Measurements from ENCODE around the gene ZDHHC15. TPM values are rescaled to one million over a fixed set of nuclear protein-coding genes. Genes with fewer than 3 reads are reported as not detected.
"Not testable (repeated sequence)": the region's sequence is repeated elsewhere in the genome, so short reads cannot be mapped to it uniquely, and the experiment has no call there.

ZDHHC15 gene
- total and polyA plus RNA-seq, 7 donors, result under 0.01 to 6.4 (median 2.5) TPM; not detected in 1

DNA sequence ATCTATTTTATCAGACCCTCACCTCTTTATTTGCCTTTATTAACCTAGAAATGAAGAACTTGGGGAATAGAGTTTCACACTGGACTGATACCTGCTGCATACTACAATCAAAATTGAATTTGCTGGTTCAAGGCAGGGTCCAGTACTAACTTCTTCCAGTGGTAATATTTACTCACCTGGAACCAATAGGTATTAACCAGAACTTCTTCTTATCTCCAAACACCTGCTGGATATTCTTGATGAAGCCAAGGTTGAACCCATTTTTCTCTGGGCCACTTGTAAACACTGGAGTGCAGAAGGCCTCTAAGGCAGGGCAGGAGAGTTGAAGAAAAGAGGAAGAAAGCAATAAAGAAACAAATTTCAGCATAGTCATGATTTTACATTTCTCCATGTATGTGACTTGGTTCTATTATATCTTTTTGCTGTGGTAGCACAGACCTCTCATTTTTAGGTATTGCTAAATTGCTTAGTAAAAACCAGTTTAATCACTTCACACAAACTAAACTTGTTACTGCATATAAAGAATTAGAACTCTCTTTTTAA, 101.1 kb downstream of the ZDHHC15 start:
- intact Hi-C loops (cut with DNase I), result no loop called here
- TF ChIP-seq, protein P1, sequence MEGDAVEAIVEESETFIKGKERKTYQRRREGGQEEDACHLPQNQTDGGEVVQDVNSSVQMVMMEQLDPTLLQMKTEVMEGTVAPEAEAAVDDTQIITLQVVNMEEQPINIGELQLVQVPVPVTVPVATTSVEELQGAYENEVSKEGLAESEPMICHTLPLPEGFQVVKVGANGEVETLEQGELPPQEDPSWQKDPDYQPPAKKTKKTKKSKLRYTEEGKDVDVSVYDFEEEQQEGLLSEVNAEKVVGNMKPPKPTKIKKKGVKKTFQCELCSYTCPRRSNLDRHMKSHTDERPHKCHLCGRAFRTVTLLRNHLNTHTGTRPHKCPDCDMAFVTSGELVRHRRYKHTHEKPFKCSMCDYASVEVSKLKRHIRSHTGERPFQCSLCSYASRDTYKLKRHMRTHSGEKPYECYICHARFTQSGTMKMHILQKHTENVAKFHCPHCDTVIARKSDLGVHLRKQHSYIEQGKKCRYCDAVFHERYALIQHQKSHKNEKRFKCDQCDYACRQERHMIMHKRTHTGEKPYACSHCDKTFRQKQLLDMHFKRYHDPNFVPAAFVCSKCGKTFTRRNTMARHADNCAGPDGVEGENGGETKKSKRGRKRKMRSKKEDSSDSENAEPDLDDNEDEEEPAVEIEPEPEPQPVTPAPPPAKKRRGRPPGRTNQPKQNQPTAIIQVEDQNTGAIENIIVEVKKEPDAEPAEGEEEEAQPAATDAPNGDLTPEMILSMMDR (IDR thresholded peaks at IDR 0.05), result no peak
- no peak for TF ChIP-seq POLR2AphosphoS5 (IDR thresholded peaks at IDR 0.05)
- no peak for TF ChIP-seq POLR2A (IDR thresholded peaks at IDR 0.05)
- TF ChIP-seq EP300 (IDR thresholded peaks at IDR 0.05), result no peak

DNA sequence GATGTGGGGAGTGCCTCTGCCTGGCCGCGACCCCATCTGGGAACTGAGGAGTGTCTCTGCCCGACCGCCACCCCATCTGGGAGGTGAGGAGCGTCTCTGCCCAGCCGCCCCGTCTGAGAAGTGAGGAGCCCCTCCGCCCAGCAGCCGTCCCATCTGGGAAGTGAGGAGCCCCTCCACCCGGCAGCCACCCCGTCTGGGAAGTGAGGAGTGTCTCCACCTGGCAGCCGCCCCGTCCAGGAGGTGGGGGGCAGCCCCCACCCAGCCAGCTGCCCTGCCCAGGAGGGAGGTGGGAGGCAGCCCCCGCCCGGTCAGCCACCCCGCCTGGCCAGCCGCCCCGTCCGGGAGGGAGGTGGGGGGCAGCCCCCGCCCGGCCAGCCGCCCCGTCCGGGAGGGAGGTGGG, 115.7 kb downstream of the ZDHHC15 start:
- H3K4me3 ChIP-seq; intact Hi-C loops (cut with DNase I): not testable (repeated sequence)

More for the DNA sequence above, 101.1 kb downstream of the ZDHHC15 start:
- no peak overlapping the region for H3K27ac ChIP-seq
- H3K9me3 ChIP-seq, result no peaks in the 10 kb centered on the region
- no peaks in the 10 kb centered on the region for H3K27me3 ChIP-seq
- no peak overlapping the region for H3K4me3 ChIP-seq
- H3K36me3 ChIP-seq, result no peaks in the 10 kb centered on the region
- H3K4me1 ChIP-seq, result no peaks in the 10 kb centered on the region
- DNase-seq, result no peak

DNA sequence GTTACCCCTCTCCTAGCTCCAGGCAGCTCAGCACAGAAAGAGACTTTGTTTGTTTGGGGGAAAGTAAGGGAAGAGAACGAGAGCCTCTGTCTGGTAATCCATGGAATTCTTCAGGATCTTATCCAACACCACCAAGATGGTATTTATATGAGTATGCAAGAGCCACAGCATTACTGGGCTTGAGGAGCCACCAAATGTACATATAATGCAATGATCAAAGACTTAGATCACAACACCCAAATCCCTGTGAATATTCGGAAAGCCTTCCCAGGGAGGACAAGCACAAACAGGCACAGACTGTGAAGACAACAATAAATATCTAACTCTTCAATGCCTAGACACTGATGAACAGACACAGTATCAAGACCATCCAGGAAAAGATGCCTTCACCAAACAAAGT, 132.4 kb downstream of the ZDHHC15 start:
- intact Hi-C loops (cut with DNase I), result no loop called here
- Histone ChIP-seq H3K9me3 (peaks cover 0 to 4% (median 0%) of the 10 kb centered on the region in 4 donors), H3K27ac (no peak overlapping the region), H3K4me1 (no peaks in the 10 kb centered on the region), H3K36me3 (no peaks in the 10 kb centered on the region), H3K4me3 (no peak overlapping the region), H3K27me3 (no peaks in the 10 kb centered on the region)
- DNase-seq, result no peak
- TF ChIP-seq EP300 (IDR thresholded peaks at IDR 0.05) (no peak), POLR2A (IDR thresholded peaks at IDR 0.05) (no peak), POLR2AphosphoS5 (IDR thresholded peaks at IDR 0.05) (no peak)
- TF ChIP-seq, protein P1 (IDR thresholded peaks at IDR 0.05), result no peak
- 89 to 95% methylated on average over 2 of the region's 2 CpGs for WGBS, 2 donors

More for the DNA sequence above, 115.7 kb downstream of the ZDHHC15 start:
- H3K27me3 ChIP-seq, H3K27ac ChIP-seq, H3K4me1 ChIP-seq, H3K36me3 ChIP-seq, DNase-seq, H3K9me3 ChIP-seq: not testable (repeated sequence)
- WGBS, 2 donors, result 95 to 97% methylated on average over 24 of the region's 24 CpGs

DNA sequence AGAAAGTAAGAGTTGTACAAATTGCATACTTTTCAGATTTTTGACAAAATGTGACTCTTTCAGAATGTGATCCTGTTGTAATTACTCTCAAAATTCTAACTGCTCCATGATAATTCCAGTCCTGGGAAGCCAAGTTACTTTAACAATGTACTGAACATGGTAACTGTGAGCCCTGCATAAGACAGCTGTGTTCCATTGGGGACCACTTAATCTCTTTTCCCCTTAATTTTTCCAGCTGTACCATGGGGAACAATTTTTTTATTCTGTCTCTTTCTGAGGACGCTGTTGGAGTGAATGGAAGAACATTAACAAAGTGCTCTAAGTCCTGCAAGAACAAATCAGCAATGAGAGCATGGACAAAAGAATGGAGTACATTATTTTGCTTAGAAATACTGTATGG, 153.1 kb downstream of the ZDHHC15 start:
- intact Hi-C loops (cut with DNase I), result no loop called here
- DNase-seq, result no peak
- Histone ChIP-seq H3K4me1 (no peaks in the 10 kb centered on the region), H3K27me3 (no peaks in the 10 kb centered on the region), H3K27ac (no peak overlapping the region), H3K4me3 (no peak overlapping the region), H3K36me3 (no peaks in the 10 kb centered on the region), H3K9me3 (no peaks in the 10 kb centered on the region)
- 88 to 96% methylated on average over 1 of the region's 1 CpG for WGBS, 2 donors
- no peak for TF ChIP-seq EP300 (IDR thresholded peaks at IDR 0.05)
- no peak for TF ChIP-seq POLR2AphosphoS5 (IDR thresholded peaks at IDR 0.05)
- TF ChIP-seq, protein P1 (IDR thresholded peaks at IDR 0.05), result no peak
- TF ChIP-seq POLR2A (IDR thresholded peaks at IDR 0.05), result no peak

DNA sequence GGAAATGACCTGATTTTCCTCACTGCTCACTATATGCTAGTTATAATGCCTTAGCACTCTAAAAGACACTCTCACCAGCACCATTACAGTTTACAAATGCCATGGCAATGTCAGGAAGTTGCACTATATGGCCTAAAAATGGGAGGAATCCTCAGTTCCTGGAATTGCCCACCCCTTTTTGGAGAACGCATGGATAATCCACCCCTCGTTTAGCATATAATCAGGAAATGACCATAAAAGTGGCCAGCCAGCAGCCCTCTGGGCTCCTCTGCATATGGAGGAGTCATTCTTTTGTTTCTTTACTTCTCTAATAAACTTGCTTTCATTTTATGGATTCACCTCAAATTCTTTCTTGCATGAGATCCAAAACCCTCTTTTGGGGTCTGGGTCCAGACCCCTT, 156.0 kb downstream of the ZDHHC15 start:
- Histone ChIP-seq H3K36me3 (no peaks in the 10 kb centered on the region), H3K27ac (no peak overlapping the region), H3K4me1 (no peaks in the 10 kb centered on the region), H3K27me3 (no peaks in the 10 kb centered on the region), H3K9me3 (no peaks in the 10 kb centered on the region), H3K4me3 (no peak overlapping the region)
- no peak for DNase-seq
- TF ChIP-seq EP300 (IDR thresholded peaks at IDR 0.05), result no peak
- TF ChIP-seq, protein P1 (IDR thresholded peaks at IDR 0.05), result no peak
- TF ChIP-seq POLR2A (IDR thresholded peaks at IDR 0.05), result no peak
- no peak for TF ChIP-seq POLR2AphosphoS5 (IDR thresholded peaks at IDR 0.05)
- intact Hi-C loops (cut with DNase I), result no loop called here
- 89 to 91% methylated on average over 2 of the region's 2 CpGs for WGBS, 2 donors

Data from sigmoid colon (tissue), 7 donors.